Testis (tissue), 2 donors: Measurements from ENCODE around the gene LIPT1.

ENCODE experiments used
- POLR2A ChIP-seq: fragments of 450-650 bp; IDR thresholded peaks from one replicate; pipeline ENCODE4 v1.6.1; 2017; ENCODE audit warnings: antibody characterized with exemption, mild to moderate bottlenecking, moderate library complexity
- TF ChIP-seq, protein P1 (sequence below), 3 experiments: fragments of 450-650 bp in 2 of 3; fragments of 200-600 bp in 1 of 3; sonication (generic) in 1 of 3; IDR thresholded peaks; one replicate each; pipeline ENCODE4 v1.5.1; 2016 to 2019; ENCODE audit warnings: antibody characterized with exemption in 3 of 3, mild to moderate bottlenecking in 2 of 3, moderate library complexity in 1 of 3

DNA sequence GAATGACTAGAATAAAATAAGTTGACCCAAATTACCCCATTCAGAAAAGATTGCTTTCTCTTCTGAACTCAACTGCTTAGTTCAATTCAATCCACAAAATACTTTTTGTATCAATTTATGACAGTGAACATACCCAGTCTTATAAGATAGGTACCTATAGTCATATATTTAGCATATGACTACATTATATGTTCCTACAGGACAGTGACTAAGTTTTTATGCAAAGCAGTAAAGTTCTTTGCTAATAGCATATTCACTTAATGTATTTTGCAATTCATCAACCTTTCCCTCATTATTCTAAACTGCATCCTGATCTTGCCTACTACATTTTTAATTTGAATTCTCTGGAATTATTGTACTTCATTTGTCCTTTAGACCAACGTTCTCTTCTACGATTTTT, 43.5 kb upstream of the LIPT1 start:
- TF ChIP-seq, protein P1, sequence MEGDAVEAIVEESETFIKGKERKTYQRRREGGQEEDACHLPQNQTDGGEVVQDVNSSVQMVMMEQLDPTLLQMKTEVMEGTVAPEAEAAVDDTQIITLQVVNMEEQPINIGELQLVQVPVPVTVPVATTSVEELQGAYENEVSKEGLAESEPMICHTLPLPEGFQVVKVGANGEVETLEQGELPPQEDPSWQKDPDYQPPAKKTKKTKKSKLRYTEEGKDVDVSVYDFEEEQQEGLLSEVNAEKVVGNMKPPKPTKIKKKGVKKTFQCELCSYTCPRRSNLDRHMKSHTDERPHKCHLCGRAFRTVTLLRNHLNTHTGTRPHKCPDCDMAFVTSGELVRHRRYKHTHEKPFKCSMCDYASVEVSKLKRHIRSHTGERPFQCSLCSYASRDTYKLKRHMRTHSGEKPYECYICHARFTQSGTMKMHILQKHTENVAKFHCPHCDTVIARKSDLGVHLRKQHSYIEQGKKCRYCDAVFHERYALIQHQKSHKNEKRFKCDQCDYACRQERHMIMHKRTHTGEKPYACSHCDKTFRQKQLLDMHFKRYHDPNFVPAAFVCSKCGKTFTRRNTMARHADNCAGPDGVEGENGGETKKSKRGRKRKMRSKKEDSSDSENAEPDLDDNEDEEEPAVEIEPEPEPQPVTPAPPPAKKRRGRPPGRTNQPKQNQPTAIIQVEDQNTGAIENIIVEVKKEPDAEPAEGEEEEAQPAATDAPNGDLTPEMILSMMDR (IDR thresholded peaks at IDR 0.05), result no peak
- no peak for TF ChIP-seq POLR2A
